ENCODE results near the gene FCN3. TPM values are rescaled to one million over a fixed set of nuclear protein-coding genes. Genes with fewer than 3 reads are reported as not detected.

FCN3 gene
- total RNA-seq, 6 experiments from 2014 or later = not detected

- H3K4me1 Mint-ChIP-seq (ENCODE audit: low read depth) = no peaks in the 10 kb centered on the region
- no peak overlapping the region for H3K27ac Mint-ChIP-seq
- no peaks in the 10 kb centered on the region for H3K9me3 Mint-ChIP-seq
- H3K36me3 Mint-ChIP-seq (ENCODE audit: low read depth) = no peaks in the 10 kb centered on the region
- DNase-seq = no peak
- peaks cover 9% of the 10 kb centered on the region for H3K27me3 Mint-ChIP-seq (ENCODE audit: insufficient read depth)
- TF ChIP-seq CTCF (IDR thresholded peaks at IDR 0.05) = no peak
- no peak overlapping the region for H3K4me3 Mint-ChIP-seq
These were observed 5.0 kb upstream of the FCN3 start for GRCh38 chr1:27379564-27380122.

GRCh38 chr1:27377760-27378495, 3.3 kb upstream of the FCN3 start:
- H3K4me3 Mint-ChIP-seq = no peak overlapping the region
- no peak for TF ChIP-seq CTCF (IDR thresholded peaks at IDR 0.05)
- no peaks in the 10 kb centered on the region for H3K36me3 Mint-ChIP-seq (ENCODE audit: low read depth)
- no peak for DNase-seq
- H3K27me3 Mint-ChIP-seq (ENCODE audit: insufficient read depth) = peaks cover 16% of the 10 kb centered on the region
- H3K9me3 Mint-ChIP-seq = no peaks in the 10 kb centered on the region
- H3K4me1 Mint-ChIP-seq (ENCODE audit: low read depth) = no peaks in the 10 kb centered on the region
- no peak overlapping the region for H3K27ac Mint-ChIP-seq

DNA sequence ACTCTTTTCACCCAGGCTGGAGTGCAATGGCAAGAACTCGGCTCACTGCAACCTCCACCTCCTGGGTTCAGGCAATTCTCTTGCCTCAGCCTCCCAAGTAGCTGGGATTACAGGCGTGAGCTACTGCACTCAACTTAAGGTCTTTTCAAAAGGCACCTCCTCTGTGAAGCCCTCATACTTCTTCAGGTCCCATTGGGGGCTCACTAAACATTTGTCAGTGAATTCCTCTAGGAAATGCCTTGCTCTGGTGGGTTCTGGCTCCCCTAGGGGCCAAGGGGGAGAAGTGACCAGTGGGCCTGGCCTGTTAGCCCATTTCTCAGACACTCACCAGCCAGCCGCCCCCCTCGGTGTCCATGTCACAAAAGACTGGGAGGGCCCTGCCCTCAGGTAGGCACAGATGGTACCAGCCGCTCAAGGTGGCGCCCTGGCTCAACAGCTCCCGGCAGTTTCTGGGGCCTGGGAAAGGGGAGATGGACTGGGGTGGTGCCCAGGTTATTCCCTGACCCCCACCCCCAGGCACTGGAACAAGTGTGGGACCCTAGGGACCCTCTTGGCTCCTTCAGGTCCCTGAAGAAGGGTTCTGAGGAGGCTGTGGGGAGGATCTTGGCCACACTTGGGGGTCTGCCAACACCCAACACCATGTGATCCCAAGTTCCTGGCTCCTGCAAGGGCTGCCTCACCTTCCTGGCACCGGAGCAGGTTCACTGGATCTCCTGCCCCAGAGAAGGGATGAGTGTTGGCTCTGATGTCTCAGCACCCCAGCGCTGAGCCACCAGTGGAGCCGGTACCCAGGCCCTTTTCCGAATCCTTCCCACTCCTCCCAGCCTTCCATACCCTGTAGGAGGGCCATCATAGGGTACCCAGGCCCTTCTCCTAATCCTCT, 1.6 kb downstream of the FCN3 start:
- H3K4me1 Mint-ChIP-seq (ENCODE audit: low read depth) = peaks cover 10% of the 10 kb centered on the region
- DNase-seq = no peak
- H3K9me3 Mint-ChIP-seq = no peaks in the 10 kb centered on the region
- no peak overlapping the region for H3K27ac Mint-ChIP-seq
- TF ChIP-seq CTCF (IDR thresholded peaks at IDR 0.05) = peak; percentile 57
- peaks cover 11% of the 10 kb centered on the region; the same call in 1 of the 2 replicates for H3K27me3 Mint-ChIP-seq (ENCODE audit: insufficient read depth)
- no peaks in the 10 kb centered on the region for H3K36me3 Mint-ChIP-seq (ENCODE audit: low read depth)
- no peak overlapping the region for H3K4me3 Mint-ChIP-seq

DNA sequence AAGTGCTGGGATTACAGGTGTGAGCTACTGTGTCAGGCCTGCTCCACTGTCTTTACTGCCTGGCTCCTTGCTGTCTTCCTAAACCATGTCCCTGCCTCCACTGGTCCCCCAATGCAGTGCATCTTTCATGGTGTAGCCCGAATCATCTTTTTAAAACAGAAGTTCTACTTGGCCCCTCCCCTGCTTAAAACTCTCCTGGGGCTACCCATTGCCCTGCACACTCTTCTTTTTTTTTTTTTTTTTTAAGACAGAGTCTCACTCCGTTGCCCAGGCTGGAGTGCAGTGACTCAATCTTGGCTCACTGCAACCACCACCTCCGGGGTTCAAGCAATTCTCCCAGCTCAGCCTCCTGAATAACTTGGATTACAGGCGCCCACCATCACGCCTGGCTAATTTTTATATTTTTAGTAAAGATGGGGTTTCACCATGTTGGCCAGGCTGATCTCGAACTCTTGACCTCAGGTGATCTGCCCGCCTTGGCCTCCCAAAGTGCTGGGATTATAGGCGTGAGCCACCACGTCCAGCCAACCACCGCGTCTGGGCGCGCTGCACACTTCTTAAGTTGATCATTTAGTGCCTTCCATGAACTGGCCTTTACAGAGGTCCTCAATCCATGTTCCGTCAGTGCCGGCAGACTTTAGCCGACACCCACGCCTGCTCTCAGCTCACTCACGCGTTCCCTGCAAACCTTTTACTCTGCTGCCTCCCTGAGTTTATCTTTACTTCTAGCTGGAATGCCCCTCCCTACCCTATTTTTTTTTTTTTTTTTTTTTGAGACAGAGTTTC, 2.4 kb downstream of the FCN3 start:
- Mint-ChIP-seq H3K4me1 (ENCODE audit: low read depth) (peaks cover 16% of the 10 kb centered on the region), H3K27me3 (ENCODE audit: insufficient read depth) (peaks cover 11% of the 10 kb centered on the region; the same call in 1 of the 2 replicates)
- no peak for TF ChIP-seq CTCF (IDR thresholded peaks at IDR 0.05)

More for the DNA sequence above, 2.4 kb downstream of the FCN3 start:
- no peak for DNase-seq
- no peaks in the 10 kb centered on the region for H3K9me3 Mint-ChIP-seq
- H3K27ac Mint-ChIP-seq = no peak overlapping the region
- H3K4me3 Mint-ChIP-seq = no peak overlapping the region
- no peaks in the 10 kb centered on the region for H3K36me3 Mint-ChIP-seq (ENCODE audit: low read depth)
